Fibroblast of skin of abdomen (primary cell): ENCODE data around the gene ANKRD23.

ENCODE experiments used
- DNase-seq: peaks from one replicate; pipeline ENCODE4 v3.0.0-alpha.2; 2013

ANKRD23 gene

GRCh38 chr2:96877042-96877451, 33.2 kb upstream of the ANKRD23 start:
- no peak for DNase-seq

DNA sequence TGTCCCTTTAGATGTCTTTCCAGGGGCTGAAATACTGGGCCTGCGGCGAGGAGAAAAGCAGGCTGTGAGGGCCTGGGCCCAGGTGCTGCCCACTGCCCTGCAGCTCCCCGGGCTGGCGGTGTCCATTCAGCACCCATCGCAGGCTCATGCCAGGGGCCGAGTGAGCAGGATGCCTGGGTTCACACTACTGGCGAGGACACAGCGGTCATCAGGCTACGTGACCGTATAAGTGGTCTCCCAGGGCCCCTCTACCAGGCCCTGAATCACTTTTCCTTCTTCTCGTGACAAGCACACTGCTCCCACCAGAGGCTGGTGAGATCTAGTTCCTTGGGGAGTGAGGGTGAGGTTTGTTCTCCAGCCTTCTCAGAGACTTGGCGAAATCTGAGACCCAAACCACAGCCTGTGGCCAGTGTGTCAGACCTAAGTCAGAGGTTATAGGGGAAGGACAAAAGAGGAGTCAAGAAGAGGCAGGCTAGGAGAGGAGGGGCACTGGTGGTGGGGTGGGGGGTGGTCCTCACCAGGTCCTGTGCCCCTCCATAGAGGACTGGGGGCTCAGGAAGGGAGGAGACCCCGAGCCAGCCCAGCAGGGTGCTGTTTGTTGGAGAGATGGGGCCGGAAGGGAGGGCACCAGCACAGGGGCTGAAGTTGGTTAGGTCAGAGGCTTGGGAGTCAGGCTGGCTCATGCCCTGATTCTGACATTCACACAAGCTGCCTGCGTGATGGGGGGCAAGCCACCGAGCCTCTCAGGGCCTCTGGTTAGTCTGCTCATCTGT, 32.6 kb upstream of the ANKRD23 start:
- DNase-seq = peak; percentile 23

DNA sequence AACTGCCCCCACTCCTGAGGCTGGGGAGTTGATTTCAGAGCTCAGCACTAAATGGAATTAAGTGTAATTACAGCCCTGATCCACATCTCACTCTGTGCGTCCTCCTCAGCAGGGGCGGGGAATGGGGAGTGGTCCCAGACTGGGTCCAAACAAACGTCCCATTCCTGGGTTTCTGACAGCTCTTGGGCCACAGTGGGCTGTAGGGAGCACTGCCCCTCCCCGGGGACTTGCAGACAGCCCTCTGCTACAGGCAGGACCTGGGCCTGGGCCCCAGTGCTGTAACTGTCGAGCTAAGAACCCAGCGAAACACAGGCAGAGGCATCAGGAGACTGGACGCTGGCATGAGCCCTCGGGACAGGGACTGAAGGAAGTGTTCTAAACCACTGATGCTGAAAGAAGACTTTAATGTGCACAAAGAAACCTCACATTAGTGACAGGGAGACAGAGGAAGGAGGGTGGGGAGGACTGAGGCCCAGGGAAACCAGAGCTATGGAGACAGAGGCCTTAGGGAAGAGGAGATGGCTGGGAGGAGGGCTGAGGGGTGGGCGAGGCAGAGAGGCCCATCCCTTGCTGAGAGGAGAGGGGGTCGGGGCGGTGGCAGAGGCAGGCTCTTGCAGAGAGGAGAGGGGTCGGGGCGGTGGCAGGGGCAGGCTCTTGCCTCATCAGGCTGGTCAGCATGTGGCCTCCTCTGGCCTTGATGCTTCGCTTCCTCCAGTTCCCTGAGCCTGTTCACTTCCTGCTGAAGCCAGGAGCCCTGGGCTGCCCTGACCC, 31.9 kb upstream of the ANKRD23 start:
- DNase-seq = no peak

DNA sequence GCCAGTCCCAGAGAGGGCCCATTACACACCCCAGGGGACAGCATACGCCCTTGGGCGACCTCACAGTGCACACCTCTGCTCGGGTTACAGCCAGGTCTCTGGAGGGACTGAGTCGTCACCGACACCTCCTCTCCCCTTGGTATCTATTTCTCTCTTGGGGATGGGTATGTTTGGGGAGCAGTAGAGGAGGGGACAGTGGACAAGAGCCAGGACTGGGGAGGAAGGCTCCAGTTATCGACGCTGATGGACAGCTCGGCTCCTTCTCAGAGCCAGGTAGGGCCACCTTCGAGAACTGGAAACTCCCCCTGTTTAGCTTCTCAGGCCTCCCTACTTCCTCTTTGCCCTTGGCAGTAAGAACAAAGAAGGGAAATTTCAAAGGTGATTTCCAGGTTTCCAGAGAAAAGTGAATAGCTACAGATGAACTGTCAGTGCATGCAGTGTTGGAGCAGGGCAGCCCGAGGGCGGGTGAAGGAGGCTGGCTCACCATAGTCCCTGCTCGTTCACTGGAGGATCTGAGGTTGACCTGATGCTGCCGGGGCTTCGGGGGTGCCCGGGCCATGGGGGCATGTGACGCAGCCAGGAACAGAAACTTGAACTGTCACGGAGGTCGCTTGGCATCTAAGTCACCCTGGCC, 30.5 kb upstream of the ANKRD23 start:
- DNase-seq = no peak

- no peak for DNase-seq
Observed at GRCh38 chr2:96873651-96874096, 29.9 kb upstream of the ANKRD23 start.

- peak; percentile 17 for DNase-seq
Observed at GRCh38 chr2:96872591-96873349, 28.9 kb upstream of the ANKRD23 start.

GRCh38 chr2:96870626-96871255, 26.9 kb upstream of the ANKRD23 start:
- DNase-seq = no peak

DNA sequence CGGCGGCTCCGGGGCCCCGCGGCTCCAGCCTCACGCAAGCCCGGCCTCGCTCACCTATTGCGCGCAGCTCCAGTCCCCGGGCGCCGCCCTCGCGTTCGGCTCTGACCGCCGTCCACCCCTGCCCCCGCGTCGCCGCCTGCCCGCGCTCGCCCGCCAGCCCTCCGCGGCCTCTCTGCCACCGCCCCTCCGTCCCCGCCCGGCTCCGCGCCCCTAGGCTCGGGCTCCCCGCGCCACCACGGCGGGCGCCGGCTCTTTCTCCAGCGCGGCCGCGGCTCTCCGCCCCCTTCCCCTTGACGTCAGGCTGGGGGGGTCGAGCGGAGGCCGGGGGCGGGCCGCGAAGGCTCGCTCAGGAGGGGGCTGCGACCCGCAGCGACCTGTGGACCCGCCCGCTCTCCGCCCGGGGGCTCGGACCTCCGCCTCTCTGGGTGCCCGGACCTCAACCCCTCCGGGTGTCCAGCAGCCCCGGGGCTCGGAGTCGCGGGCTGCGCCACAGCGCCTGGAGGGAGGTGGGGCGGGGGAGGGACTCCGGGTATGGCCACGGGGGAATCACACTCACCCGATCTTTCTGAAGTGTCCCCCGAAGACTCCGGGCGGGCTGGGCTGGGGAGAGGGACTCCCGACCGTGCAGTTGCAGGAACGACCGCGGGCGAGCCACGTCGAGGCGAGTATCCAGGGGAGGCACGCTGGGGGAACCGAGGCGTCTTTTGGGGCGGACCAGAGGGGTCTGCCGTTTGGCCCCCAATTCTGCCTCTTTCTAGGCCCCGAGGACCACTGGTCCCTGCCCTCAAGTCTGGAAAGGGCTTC, 26.2 kb upstream of the ANKRD23 start, which contains the start of gene SEMA4C:
Gene SEMA4C (minus strand): TSS at position 259 of the 804 bp plus-strand sequence. CDS start 2,194 bp downstream, outside the sequence.
- DNase-seq = peak; percentile 49

- DNase-seq = peak; percentile 80
Observed at GRCh38 chr2:96869281-96869821, 25.5 kb upstream of the ANKRD23 start.

GRCh38 chr2:96868555-96869280, 24.9 kb upstream of the ANKRD23 start:
- DNase-seq = peak; percentile 94

DNA sequence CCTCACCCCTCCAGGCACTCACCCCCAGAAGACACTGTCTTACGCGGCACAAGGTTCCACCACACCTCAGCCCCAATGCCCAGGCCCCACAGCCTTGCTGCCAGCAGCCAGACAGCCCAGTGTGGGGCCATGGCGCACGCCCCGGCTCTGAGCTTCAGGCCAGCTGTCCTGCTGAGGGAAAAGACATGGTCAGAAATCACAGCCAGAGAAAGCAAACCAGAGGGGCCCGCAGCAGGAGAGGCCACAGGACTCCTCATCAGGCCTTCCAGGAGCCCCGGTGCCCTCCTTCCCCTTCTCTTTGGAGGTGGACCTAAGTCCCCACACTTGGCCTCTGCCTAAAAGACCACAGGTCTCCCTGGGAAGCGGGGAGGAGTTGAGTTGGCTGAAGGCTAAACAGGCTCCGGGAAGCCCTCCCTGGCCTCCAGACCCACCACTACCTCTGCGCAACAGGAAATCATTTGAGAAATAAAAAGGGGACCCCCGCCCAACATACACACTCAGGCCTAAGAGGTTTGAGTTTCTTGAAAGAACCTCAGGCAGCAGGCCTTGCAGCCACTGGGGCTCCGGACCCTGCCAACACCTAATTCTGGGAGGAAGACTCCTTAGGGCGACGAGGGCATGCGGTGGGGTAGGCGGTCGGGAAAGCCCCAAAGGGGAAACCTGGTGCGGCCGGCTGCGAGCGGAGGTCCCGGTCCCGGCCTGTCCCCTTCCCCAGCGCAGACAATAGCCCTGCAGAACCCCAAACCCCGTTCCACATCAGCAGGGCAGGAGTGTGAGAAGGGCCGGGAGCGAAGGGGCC, 24.1 kb upstream of the ANKRD23 start:
- no peak for DNase-seq

GRCh38 chr2:96866986-96867755, 23.4 kb upstream of the ANKRD23 start:
- DNase-seq = no peak

DNA sequence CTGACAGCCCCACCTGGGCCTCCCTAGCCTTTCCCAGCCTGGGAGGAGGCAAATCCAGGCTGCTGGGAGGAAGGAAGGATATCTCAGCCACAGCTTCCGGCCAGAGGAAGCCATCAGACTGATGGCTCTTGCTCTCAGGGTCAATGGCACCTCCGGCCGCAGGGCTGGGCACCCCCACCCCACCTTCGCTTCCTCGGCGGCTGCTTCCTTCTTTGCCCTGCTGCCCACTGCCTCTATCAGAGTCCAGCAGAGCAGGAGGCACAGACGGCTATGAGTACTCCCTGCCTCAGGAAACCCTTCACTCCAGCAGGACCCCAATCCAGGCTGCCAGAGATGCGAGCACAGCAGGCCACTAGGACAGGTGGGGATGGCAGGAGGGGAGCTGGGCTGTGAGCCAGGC, 22.8 kb upstream of the ANKRD23 start:
- no peak for DNase-seq

DNA sequence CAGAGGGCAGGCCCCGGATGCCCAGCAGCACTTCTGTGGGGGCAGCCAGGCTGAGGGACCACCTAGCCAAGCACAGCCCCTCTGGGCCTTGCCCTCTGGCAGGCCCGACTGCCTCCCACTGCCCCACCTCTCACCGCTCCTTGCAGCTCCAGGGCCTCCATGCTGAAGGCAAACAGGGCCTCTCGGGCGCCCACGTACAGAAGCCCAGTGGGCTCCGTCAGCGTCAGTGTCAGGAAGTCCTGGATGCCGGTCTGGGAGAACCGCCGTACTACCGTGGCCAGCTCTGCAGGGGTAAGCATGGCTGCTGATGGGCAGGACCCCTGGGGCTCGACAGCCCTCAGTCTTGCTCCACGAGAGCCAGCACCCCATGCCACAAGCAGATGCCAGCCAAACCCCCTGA, 22.3 kb upstream of the ANKRD23 start:
- DNase-seq = no peak

DNA sequence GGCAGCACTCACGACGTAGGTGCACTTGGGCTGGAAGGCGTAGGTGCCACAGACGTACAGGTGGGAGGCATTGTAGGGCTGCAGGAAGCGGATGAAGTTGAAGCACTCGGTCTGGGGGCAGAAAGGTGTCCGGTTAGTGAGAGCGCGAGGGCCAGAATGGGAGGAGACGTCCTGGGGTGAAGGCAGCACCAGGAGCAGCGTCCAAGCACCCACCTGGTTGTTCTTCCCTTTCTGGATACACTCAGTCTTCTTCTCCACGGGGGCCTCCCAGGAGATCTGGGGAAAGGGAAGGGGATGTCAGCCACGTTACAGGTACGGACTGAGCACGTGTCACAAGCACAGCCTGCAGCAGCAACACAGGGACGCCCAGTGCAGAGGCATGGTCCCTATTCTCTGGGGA, 21.8 kb upstream of the ANKRD23 start:
- no peak for DNase-seq

DNA sequence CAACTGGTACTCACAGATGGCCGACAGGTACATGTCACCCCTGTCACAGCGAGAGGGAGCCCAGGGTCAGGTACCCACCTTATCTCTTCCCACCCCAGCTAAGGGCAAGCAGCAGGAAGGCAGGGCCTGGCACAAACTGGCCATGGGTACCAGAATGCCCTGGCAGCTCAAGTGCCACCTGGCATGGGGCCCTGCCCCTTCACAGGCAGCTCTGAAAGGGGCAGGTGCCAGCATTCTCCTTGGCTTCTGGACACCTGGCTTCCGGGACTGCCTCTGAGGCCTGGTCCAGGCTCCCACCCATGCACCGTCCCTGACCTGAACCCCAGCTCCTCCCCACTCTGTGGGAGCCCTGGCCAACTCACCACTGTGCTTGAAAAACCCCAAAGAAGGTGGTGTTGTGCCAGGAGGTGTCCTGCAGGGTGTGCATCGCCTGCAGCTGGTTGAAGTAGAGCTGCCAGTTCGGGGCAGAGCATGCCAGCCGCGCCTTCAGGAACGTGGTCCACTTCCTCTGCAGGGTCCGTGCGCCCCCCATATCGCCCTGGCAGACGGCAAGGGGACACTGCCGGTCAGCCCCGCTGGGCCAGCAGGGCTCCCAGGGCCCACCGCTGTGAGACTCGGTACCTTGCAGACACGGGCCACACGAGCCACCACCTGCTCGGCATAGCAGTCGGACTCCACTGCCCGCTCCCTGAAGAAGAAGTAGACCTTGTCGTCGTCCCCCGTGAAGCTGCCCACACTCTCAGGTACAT, 20.7 kb upstream of the ANKRD23 start:
- DNase-seq = no peak

DNA sequence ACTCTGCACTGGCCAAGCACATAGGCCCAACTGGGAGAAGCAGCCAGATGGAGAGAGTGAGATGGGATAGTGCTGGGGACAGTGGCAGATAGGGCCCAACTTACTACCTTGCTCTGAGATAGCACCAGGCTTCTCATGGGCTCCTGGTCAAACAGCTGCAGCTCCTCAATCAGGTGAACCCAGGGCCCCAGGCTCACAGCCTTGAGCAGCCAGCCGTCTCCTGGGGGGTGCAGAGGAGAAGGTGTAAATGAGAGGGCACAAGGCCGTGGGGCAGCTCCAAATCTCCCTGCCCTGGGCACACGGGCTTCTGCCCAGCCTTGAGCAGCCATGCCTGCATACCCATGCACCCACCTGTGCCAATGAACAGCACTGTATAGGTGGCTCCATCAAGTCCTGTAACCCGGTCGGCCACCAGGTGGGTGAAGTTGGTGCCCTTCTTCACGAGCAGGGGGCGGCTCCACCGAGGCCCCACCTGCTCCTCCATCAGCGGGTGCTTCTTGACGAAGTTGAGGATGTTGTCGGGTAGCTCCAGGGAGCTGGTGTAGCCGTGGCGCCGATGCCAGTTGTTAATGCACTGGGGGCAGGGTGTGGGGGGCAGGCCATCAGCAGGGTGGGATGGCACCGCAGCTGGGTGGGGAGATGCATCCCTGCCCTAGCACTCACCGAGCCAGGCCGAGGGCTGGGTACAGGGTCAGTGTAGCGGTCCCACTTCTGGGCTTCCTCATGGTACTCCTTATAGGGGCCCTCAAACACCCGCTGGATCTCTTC, 19.9 kb upstream of the ANKRD23 start:
- no peak for DNase-seq
